GM12864 (cell line): ENCODE results near the gene TMEM25.

Experiments
- DNase-seq: peaks from one replicate; pipeline ENCODE4 v3.0.0-alpha.2; 2011; ENCODE audit warnings: low read depth
- H3K4me3 ChIP-seq: 2 replicates; pipeline ENCODE4 v1.5.1; 2011; ENCODE audit warnings: mild to moderate bottlenecking, low read depth, low read length, control low read depth
- CTCF ChIP-seq: IDR thresholded peaks from 2 replicates; pipeline ENCODE4 v1.5.1; 2011; ENCODE audit warnings: low read depth, mild to moderate bottlenecking, moderate library complexity, low read length, control low read depth, inconsistent platforms; ENCODE audit errors: missing control alignments

The TMEM25 gene

GRCh38 chr11:118524757-118525470, 6.1 kb upstream of the TMEM25 start:
- TF ChIP-seq CTCF = no peak
- no peak for DNase-seq

DNA sequence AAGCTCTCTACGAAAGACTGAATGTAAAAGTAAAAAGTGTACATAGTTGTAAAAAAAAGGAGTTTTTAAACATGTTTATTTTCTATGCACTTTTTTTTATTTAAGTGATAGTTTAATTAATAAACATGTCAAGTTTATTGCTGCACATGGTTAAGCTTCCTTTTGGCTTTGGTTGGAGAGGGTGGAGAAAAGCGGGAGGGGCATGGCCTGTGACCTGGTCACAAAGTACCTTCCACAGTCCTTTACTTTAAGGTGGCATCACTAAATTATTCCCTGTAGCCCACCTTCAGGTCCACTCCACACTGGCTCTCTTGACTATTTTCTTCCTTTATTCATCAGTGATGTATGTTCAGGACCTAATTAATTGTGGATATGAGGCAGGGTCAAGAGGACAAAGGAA, 4.3 kb upstream of the TMEM25 start:
- no peak overlapping the region for H3K4me3 ChIP-seq
- no peak for DNase-seq
- TF ChIP-seq CTCF = no peak

More at GRCh38 chr11:118524757-118525470, 6.1 kb upstream of the TMEM25 start:
- no peak overlapping the region for H3K4me3 ChIP-seq

DNA sequence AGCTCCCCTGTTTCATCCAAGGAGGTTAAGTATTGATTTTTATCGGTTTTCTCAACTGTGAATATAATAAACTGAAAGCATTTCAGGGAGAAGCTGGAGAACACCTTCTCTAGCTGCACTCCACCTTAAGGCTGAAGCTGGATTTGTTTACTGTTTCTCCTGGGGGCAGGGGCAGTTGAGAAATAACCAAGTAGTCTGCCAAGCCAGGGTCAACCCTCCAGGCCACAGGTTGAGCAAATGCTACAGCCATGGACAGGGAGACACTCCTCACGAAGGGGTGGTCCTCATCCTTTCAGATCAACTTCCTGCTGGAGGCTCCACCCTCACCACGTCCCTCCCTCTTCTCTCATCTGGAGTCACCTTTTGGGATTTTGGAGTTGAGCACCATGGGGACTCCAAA, 3.9 kb upstream of the TMEM25 start, which contains the start of gene TTC36:
TSS of gene TTC36 (plus strand) at position 366 of the 400 bp plus-strand sequence. CDS start at position 387, 21 bp downstream.
- DNase-seq = no peak
- no peak within 1 kb of the TSS for H3K4me3 ChIP-seq
- no peak for TF ChIP-seq CTCF

GRCh38 chr11:118528511-118528910, 2.5 kb upstream of the TMEM25 start:
- no peak overlapping the region for H3K4me3 ChIP-seq
- no peak for TF ChIP-seq CTCF
- no peak for DNase-seq

- H3K4me3 ChIP-seq = no peak overlapping the region; the same call in 1 of the 2 replicates
- TF ChIP-seq CTCF = no peak
- no peak for DNase-seq
Observed at GRCh38 chr11:118529584-118530175, 1.3 kb upstream of the TMEM25 start.

- no peak for TF ChIP-seq CTCF
- no peak for DNase-seq
- peak overlapping the region; percentile 80 for H3K4me3 ChIP-seq
Observed at GRCh38 chr11:118530180-118530682, 761 bp upstream of the TMEM25 start.
